ENCODE data around the gene CACNA1B. TPM values are rescaled to one million over a fixed set of nuclear protein-coding genes. Genes with fewer than 3 reads are reported as not detected.

Gene CACNA1B
- total RNA-seq, 1 donor from 2014 or later = 0.19 TPM

- Histone ChIP-seq H3K36me3 (no peaks in the 10 kb centered on the region), H3K4me1 (no peaks in the 10 kb centered on the region), H3K9me3 (replicated peaks) (peaks cover 28% of the 10 kb centered on the region), H3K4me3 (no peak overlapping the region), H3K27me3 (ENCODE audit: low read depth) (peaks cover 19% of the 10 kb centered on the region), H3K27ac (replicated peaks) (no peak overlapping the region)
- intact Hi-C loops (cut with micrococcal nuclease) = no loop called here
- TF ChIP-seq CTCF (IDR thresholded peaks at IDR 0.05; ENCODE audit: borderline replicate concordance) = no peak
- no peak for DNase-seq
These were observed 85.9 kb downstream of the CACNA1B start for GRCh38 chr9:137963525-137963924.

GRCh38 chr9:137965177-137965795, 87.7 kb downstream of the CACNA1B start:
- DNase-seq = no peak

GRCh38 chr9:137967280-137967953, 89.8 kb downstream of the CACNA1B start:
- DNase-seq = no peak
- no peak overlapping the region for H3K27ac ChIP-seq (replicated peaks)
- no peaks in the 10 kb centered on the region for H3K36me3 ChIP-seq
- no peaks in the 10 kb centered on the region for H3K4me1 ChIP-seq
- intact Hi-C loops (cut with micrococcal nuclease) = no loop called here
- peaks cover 24% of the 10 kb centered on the region for H3K9me3 ChIP-seq (replicated peaks)
- peaks cover 52% of the 10 kb centered on the region for H3K27me3 ChIP-seq (ENCODE audit: low read depth)
- TF ChIP-seq CTCF (IDR thresholded peaks at IDR 0.05; ENCODE audit: borderline replicate concordance) = no peak
- no peak overlapping the region for H3K4me3 ChIP-seq

More at GRCh38 chr9:137965177-137965795, 87.7 kb downstream of the CACNA1B start:
- no peak for TF ChIP-seq CTCF (IDR thresholded peaks at IDR 0.05; ENCODE audit: borderline replicate concordance)
- intact Hi-C loops (cut with micrococcal nuclease) = no loop called here
- no peak overlapping the region for H3K4me3 ChIP-seq
- H3K4me1 ChIP-seq = no peaks in the 10 kb centered on the region
- H3K27me3 ChIP-seq (ENCODE audit: low read depth) = peaks cover 30% of the 10 kb centered on the region
- H3K36me3 ChIP-seq = no peaks in the 10 kb centered on the region
- no peak overlapping the region for H3K27ac ChIP-seq (replicated peaks)
- H3K9me3 ChIP-seq (replicated peaks) = peaks cover 28% of the 10 kb centered on the region

GRCh38 chr9:137968235-137968634, 90.7 kb downstream of the CACNA1B start:
- intact Hi-C loops (cut with micrococcal nuclease) = no loop called here
- Histone ChIP-seq H3K36me3 (no peaks in the 10 kb centered on the region), H3K9me3 (replicated peaks) (peaks cover 16% of the 10 kb centered on the region), H3K27me3 (ENCODE audit: low read depth) (peaks cover 60% of the 10 kb centered on the region), H3K4me3 (no peak overlapping the region), H3K4me1 (no peaks in the 10 kb centered on the region), H3K27ac (replicated peaks) (no peak overlapping the region)
- no peak for TF ChIP-seq CTCF (IDR thresholded peaks at IDR 0.05; ENCODE audit: borderline replicate concordance)
- no peak for DNase-seq

GRCh38 chr9:137969008-137969407, 91.4 kb downstream of the CACNA1B start:
- Histone ChIP-seq H3K9me3 (replicated peaks) (peaks cover 8% of the 10 kb centered on the region), H3K27ac (replicated peaks) (no peak overlapping the region), H3K4me1 (no peaks in the 10 kb centered on the region), H3K27me3 (ENCODE audit: low read depth) (peaks cover 61% of the 10 kb centered on the region), H3K36me3 (no peaks in the 10 kb centered on the region), H3K4me3 (no peak overlapping the region)
- no peak for DNase-seq
- no peak for TF ChIP-seq CTCF (IDR thresholded peaks at IDR 0.05; ENCODE audit: borderline replicate concordance)
- intact Hi-C loops (cut with micrococcal nuclease) = no loop called here

All from left ventricle myocardium inferior (tissue), 1 donor.